Measurements from ENCODE around the gene MOB3A. TPM values are rescaled to one million over a fixed set of nuclear protein-coding genes. Genes with fewer than 3 reads are reported as not detected.
A peak's percentile ranks its signal among the peaks of the same experiment; 100 is the strongest.

MOB3A gene
- total and polyA plus RNA-seq, 9 of the 15 experiments (the other 6 are each of a cell fraction or from before 2014, with no cell fraction given) = 1.1 to 24.1 (median 6.0) TPM

DNA sequence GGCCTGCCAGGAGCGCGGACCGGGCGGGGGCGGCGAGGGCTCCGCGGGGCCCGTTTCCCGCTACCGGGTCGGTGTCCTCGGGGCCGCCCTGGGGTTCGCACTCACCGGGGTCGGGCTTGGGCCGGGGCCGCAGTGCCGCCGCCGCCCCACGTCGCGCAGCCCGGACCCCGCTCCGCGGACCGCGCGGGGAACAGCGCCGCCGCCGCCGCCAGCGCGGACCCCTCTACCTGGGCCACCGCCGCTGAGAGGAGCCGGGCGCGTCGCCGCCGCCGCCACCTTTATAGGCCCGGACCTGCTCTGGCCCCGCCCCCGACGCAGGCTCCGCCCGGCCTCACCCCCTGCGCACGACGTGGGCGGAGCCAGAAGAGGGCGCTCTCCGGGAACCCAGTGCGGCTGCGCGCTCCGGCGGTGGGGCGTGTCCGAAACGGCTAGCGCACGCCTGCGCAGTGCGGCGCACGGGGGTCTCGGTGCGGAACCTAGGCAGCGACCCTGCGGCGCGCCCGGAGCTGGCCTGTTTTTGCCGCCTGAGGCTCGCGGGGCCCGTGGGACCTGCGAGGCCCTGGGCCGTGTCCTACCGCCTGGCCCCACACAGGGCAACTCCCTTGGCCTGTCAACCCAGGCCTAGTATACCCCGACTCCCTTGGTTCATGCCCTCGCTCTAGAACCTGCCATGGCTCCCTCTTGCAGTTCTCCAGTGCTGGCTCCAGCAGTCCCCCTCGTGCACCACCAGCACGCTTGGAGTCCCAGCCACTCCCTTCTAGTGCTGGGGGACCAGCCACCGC, 44.9 kb downstream of the MOB3A start, which contains the start of gene MKNK2 (continued):
- TF ChIP-seq, protein P1, sequence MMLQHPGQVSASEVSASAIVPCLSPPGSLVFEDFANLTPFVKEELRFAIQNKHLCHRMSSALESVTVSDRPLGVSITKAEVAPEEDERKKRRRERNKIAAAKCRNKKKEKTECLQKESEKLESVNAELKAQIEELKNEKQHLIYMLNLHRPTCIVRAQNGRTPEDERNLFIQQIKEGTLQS (IDR thresholded peaks at IDR 0.05) = no peak
- TF ChIP-seq, protein P1 (CRISPR knock-in tag; conservative IDR thresholded peaks at IDR 0.05) = 0 out of 2 replicates have a peak, but pooled peaks have one; percentile 27
- TF ChIP-seq HMGN3 (IDR thresholded peaks at IDR 0.05; ENCODE audit: borderline replicate concordance, extremely low read depth, insufficient read length, low read depth, low read length) (peak; percentile 95), ESRRA (IDR thresholded peaks at IDR 0.05; ENCODE audit: borderline replicate concordance, low read depth) (peak; percentile 31; the same call in 1 of the 2 replicates), ZBED1 (IDR thresholded peaks at IDR 0.05) (0 out of 2 replicates have a peak, but pooled peaks have one; percentile 54), CHD4 (IDR thresholded peaks at IDR 0.05; ENCODE audit: insufficient read depth, insufficient replicate concordance, low read depth, low read length, poor library complexity, severe bottlenecking) (peak; percentile 97), CREM (IDR thresholded peaks at IDR 0.05; ENCODE audit: low read depth) (peak; percentile 92), TBP (optimal IDR thresholded peaks at IDR 0.05; ENCODE audit: low read depth, low read length) (peak; percentile 99)
- TF ChIP-seq, protein P2, sequence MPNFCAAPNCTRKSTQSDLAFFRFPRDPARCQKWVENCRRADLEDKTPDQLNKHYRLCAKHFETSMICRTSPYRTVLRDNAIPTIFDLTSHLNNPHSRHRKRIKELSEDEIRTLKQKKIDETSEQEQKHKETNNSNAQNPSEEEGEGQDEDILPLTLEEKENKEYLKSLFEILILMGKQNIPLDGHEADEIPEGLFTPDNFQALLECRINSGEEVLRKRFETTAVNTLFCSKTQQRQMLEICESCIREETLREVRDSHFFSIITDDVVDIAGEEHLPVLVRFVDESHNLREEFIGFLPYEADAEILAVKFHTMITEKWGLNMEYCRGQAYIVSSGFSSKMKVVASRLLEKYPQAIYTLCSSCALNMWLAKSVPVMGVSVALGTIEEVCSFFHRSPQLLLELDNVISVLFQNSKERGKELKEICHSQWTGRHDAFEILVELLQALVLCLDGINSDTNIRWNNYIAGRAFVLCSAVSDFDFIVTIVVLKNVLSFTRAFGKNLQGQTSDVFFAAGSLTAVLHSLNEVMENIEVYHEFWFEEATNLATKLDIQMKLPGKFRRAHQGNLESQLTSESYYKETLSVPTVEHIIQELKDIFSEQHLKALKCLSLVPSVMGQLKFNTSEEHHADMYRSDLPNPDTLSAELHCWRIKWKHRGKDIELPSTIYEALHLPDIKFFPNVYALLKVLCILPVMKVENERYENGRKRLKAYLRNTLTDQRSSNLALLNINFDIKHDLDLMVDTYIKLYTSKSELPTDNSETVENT (CRISPR knock-in tag; IDR thresholded peaks at IDR 0.05) = peak; percentile 96
- TF ChIP-seq, protein P3, sequence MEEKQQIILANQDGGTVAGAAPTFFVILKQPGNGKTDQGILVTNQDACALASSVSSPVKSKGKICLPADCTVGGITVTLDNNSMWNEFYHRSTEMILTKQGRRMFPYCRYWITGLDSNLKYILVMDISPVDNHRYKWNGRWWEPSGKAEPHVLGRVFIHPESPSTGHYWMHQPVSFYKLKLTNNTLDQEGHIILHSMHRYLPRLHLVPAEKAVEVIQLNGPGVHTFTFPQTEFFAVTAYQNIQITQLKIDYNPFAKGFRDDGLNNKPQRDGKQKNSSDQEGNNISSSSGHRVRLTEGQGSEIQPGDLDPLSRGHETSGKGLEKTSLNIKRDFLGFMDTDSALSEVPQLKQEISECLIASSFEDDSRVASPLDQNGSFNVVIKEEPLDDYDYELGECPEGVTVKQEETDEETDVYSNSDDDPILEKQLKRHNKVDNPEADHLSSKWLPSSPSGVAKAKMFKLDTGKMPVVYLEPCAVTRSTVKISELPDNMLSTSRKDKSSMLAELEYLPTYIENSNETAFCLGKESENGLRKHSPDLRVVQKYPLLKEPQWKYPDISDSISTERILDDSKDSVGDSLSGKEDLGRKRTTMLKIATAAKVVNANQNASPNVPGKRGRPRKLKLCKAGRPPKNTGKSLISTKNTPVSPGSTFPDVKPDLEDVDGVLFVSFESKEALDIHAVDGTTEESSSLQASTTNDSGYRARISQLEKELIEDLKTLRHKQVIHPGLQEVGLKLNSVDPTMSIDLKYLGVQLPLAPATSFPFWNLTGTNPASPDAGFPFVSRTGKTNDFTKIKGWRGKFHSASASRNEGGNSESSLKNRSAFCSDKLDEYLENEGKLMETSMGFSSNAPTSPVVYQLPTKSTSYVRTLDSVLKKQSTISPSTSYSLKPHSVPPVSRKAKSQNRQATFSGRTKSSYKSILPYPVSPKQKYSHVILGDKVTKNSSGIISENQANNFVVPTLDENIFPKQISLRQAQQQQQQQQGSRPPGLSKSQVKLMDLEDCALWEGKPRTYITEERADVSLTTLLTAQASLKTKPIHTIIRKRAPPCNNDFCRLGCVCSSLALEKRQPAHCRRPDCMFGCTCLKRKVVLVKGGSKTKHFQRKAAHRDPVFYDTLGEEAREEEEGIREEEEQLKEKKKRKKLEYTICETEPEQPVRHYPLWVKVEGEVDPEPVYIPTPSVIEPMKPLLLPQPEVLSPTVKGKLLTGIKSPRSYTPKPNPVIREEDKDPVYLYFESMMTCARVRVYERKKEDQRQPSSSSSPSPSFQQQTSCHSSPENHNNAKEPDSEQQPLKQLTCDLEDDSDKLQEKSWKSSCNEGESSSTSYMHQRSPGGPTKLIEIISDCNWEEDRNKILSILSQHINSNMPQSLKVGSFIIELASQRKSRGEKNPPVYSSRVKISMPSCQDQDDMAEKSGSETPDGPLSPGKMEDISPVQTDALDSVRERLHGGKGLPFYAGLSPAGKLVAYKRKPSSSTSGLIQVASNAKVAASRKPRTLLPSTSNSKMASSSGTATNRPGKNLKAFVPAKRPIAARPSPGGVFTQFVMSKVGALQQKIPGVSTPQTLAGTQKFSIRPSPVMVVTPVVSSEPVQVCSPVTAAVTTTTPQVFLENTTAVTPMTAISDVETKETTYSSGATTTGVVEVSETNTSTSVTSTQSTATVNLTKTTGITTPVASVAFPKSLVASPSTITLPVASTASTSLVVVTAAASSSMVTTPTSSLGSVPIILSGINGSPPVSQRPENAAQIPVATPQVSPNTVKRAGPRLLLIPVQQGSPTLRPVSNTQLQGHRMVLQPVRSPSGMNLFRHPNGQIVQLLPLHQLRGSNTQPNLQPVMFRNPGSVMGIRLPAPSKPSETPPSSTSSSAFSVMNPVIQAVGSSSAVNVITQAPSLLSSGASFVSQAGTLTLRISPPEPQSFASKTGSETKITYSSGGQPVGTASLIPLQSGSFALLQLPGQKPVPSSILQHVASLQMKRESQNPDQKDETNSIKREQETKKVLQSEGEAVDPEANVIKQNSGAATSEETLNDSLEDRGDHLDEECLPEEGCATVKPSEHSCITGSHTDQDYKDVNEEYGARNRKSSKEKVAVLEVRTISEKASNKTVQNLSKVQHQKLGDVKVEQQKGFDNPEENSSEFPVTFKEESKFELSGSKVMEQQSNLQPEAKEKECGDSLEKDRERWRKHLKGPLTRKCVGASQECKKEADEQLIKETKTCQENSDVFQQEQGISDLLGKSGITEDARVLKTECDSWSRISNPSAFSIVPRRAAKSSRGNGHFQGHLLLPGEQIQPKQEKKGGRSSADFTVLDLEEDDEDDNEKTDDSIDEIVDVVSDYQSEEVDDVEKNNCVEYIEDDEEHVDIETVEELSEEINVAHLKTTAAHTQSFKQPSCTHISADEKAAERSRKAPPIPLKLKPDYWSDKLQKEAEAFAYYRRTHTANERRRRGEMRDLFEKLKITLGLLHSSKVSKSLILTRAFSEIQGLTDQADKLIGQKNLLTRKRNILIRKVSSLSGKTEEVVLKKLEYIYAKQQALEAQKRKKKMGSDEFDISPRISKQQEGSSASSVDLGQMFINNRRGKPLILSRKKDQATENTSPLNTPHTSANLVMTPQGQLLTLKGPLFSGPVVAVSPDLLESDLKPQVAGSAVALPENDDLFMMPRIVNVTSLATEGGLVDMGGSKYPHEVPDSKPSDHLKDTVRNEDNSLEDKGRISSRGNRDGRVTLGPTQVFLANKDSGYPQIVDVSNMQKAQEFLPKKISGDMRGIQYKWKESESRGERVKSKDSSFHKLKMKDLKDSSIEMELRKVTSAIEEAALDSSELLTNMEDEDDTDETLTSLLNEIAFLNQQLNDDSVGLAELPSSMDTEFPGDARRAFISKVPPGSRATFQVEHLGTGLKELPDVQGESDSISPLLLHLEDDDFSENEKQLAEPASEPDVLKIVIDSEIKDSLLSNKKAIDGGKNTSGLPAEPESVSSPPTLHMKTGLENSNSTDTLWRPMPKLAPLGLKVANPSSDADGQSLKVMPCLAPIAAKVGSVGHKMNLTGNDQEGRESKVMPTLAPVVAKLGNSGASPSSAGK (IDR thresholded peaks at IDR 0.05) = no peak

Measured in K562 (cell line).